Prostate gland (tissue), 2 donors: ENCODE data around the gene CCNI. TPM values are rescaled to one million over a fixed set of nuclear protein-coding genes. Genes with fewer than 3 reads are reported as not detected.
"Not testable (repeated sequence)": the region's sequence is repeated elsewhere in the genome, so short reads cannot be mapped to it uniquely, and the experiment has no call there.

ENCODE experiments used
- DNase-seq: peaks from one replicate; pipeline ENCODE4 v3.0.0-alpha.2; 2019; ENCODE audit warnings: low spot score
- H3K27ac ChIP-seq, 2 donors: fragments of 200-600 bp; sonication (generic); 2 replicates each; pipeline ENCODE4 v1.5.1; 2017 to 2019
- H3K27me3 ChIP-seq: fragments of 200-600 bp; sonication (generic); replicated peaks from 2 replicates; pipeline ENCODE4 v1.5.1; 2019; ENCODE audit not compliant: insufficient read depth
- H3K36me3 ChIP-seq, 2 donors: fragments of 200-600 bp; sonication (generic); 1 replicate in 1 of 2; 2 replicates in 1 of 2; pipeline versions ENCODE4 v1.5.1 to v1.8.1; 2017 to 2019
- H3K4me1 ChIP-seq: fragments of 200-600 bp; sonication (generic); replicated peaks from 2 replicates; pipeline ENCODE4 v1.5.1; 2019
- H3K4me3 ChIP-seq, 2 donors: fragments of 200-600 bp; sonication (generic); 2 replicates each; pipeline ENCODE4 v1.5.1; 2017 to 2019
- H3K9me3 ChIP-seq: fragments of 200-600 bp; sonication (generic); 2 replicates; pipeline ENCODE4 v1.5.1; 2017
- POLR2A ChIP-seq: fragments of 450-650 bp; IDR thresholded peaks from one replicate; pipeline ENCODE4 v1.6.1; 2016; ENCODE audit warnings: antibody characterized with exemption, mild to moderate bottlenecking
- POLR2AphosphoS5 ChIP-seq: sonication (generic); formaldehyde crosslinking; IDR thresholded peaks from one replicate; pipeline ENCODE4 v1.6.1; 2017; ENCODE audit warnings: antibody characterized with exemption
- WGBS: methylation state at CpG from one replicate; pipeline ENCODE4 v1.1.5; 2018; 5-methylcytosine and 5-hydroxymethylcytosine counted together
- intact Hi-C: fragments of 100-400 bp; cut with DNase I; formaldehyde crosslinking; loops from one replicate; pipeline ENCODE4 v1.14.2; 2022
- total RNA-seq, 2 donors: library from RNA; depleted of rRNA; stranded (reverse); fragments of >200 nt; gene quantifications; one replicate each; pipeline ENCODE4 v1.1.0, GENCODE V29; 2016
- TF ChIP-seq, protein P1 (sequence below), 4 experiments: fragments of 200-600 bp in 2 of 4; fragments of 450-650 bp in 2 of 4; sonication (generic) in 2 of 4; IDR thresholded peaks; 1 replicate in 3 of 4; 2 replicates in 1 of 4; pipeline ENCODE4 v1.5.1; 2016 to 2019; ENCODE audit warnings: antibody characterized with exemption in 4 of 4, mild to moderate bottlenecking in 2 of 4, moderate library complexity in 2 of 4

CCNI gene
- total RNA-seq, 2 donors from 2014 or later, result 274 to 367 TPM

DNA sequence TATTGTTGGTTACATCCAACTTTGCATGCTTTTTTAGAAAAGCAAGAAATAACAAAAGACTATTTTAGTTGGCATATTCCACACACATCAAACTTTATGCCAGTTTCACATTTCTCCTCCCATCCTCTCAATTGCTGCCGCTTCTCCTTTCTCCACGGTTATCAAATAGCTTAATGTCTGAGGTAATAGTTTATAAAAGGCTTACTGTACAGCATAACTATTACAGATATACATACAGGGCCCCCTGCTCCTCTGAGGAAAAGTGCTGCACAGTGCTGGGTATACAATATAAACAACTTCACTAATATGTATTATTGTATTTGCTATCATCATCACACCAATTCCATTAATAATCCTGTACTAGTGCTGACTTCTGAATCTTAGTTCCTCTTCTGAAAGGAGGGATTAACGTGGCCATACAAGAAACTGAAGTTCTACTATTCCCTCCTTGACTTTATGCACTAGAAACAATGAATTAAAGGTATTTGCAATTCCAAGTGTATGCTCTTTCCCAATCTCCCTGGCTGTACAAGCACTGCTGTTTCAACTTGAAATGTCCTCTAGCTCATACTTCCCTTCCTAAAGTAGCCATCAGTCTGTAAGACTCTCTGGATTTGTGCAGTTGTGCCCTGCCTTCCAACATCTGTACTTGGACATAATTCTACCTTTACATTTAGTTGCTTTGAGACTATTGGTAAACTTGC lies 2.5 kb downstream of the CCNI start:
- no peaks in the 10 kb centered on the region for H3K9me3 ChIP-seq
- WGBS, result 3% methylated on average over 3 of the region's 3 CpGs

GRCh38 chr4:77072195-77072753 lies 3.5 kb downstream of the CCNI start:
- Histone ChIP-seq H3K27me3 (no peaks in the 10 kb centered on the region), H3K27ac (peak overlapping the region; percentile 100), H3K4me1 (no peaks in the 10 kb centered on the region), H3K36me3 (no peaks in the 10 kb centered on the region), H3K9me3 (no peaks in the 10 kb centered on the region), H3K4me3 (no peak overlapping the region)
- 59% methylated on average over 5 of the region's 5 CpGs for WGBS
- TF ChIP-seq POLR2A (no peak), POLR2AphosphoS5 (no peak)
- TF ChIP-seq, protein P1, sequence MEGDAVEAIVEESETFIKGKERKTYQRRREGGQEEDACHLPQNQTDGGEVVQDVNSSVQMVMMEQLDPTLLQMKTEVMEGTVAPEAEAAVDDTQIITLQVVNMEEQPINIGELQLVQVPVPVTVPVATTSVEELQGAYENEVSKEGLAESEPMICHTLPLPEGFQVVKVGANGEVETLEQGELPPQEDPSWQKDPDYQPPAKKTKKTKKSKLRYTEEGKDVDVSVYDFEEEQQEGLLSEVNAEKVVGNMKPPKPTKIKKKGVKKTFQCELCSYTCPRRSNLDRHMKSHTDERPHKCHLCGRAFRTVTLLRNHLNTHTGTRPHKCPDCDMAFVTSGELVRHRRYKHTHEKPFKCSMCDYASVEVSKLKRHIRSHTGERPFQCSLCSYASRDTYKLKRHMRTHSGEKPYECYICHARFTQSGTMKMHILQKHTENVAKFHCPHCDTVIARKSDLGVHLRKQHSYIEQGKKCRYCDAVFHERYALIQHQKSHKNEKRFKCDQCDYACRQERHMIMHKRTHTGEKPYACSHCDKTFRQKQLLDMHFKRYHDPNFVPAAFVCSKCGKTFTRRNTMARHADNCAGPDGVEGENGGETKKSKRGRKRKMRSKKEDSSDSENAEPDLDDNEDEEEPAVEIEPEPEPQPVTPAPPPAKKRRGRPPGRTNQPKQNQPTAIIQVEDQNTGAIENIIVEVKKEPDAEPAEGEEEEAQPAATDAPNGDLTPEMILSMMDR (IDR thresholded peaks at IDR 0.05), result no peak
- intact Hi-C loops, result loop anchor here (10.0 kb wide), 1 partner anchor 117 kb away; no protein-coding TSS in a partner anchor
- DNase-seq, result no peak

More for the DNA sequence above, 2.5 kb downstream of the CCNI start:
- no peaks in the 10 kb centered on the region for H3K36me3 ChIP-seq
- no peaks in the 10 kb centered on the region for H3K4me1 ChIP-seq
- H3K27ac ChIP-seq, result peak overlapping the region; percentile 100
- no peak for DNase-seq
- no peaks in the 10 kb centered on the region for H3K27me3 ChIP-seq
- intact Hi-C loops, result loop anchor here (10.0 kb wide), 1 partner anchor 118 kb away; no protein-coding TSS in a partner anchor
- peak overlapping the region; percentile 98 to 100 for H3K4me3 ChIP-seq
- TF ChIP-seq POLR2AphosphoS5 (peak; percentile 22), POLR2A (no peak)
- TF ChIP-seq, protein P1 (IDR thresholded peaks at IDR 0.05), result no peak

- H3K36me3 ChIP-seq, H3K9me3 ChIP-seq, H3K4me1 ChIP-seq, H3K4me3 ChIP-seq, H3K27me3 ChIP-seq, intact Hi-C loops, DNase-seq: not testable (repeated sequence)
- peak overlapping the region in 1 of 2 donors; percentile 48 for H3K27ac ChIP-seq
- WGBS, result 31% methylated on average over 3 of the region's 3 CpGs
Observed at GRCh38 chr4:77069514-77069913, 6.3 kb downstream of the CCNI start.

- no peak overlapping the region for H3K27ac ChIP-seq
- WGBS, result 83% methylated on average over 1 of the region's 1 CpG
Observed at GRCh38 chr4:77065382-77065781, 10.4 kb downstream of the CCNI start.

DNA sequence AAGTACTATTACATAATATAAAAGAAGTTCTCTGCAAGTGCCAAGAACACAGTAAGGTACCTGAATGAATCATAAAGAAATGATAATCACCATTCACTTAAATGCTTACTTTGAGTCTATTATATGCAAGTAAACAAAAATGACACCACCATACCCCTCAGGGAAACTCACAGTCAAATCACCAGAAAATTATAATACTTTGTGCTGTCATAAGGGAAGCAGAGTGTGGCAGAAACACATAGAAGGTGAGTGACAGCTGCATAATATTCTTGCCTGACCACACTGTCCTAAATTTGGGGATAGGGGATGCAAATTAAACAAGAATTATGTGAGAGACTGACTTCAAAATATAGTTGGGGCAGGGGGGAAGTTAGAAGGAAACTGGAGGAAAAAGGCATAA lies 12.9 kb downstream of the CCNI start:
- peaks cover 4 to 6% of the 10 kb centered on the region in 2 donors for H3K36me3 ChIP-seq
- no peak overlapping the region for H3K4me3 ChIP-seq
- H3K27me3 ChIP-seq, result no peaks in the 10 kb centered on the region
- H3K4me1 ChIP-seq, result no peaks in the 10 kb centered on the region
- TF ChIP-seq POLR2A (no peak), POLR2AphosphoS5 (no peak)
- TF ChIP-seq, protein P1 (IDR thresholded peaks at IDR 0.05), result no peak
- no peak overlapping the region for H3K27ac ChIP-seq
- no peak for DNase-seq
- H3K9me3 ChIP-seq, result no peaks in the 10 kb centered on the region
- intact Hi-C loops, result no loop called here

More at GRCh38 chr4:77065382-77065781, 10.4 kb downstream of the CCNI start:
- H3K27me3 ChIP-seq, result no peaks in the 10 kb centered on the region
- DNase-seq, result no peak
- intact Hi-C loops, result no loop called here
- TF ChIP-seq, protein P1 (IDR thresholded peaks at IDR 0.05), result no peak
- TF ChIP-seq POLR2A, result no peak
- TF ChIP-seq POLR2AphosphoS5, result no peak
- peaks cover 4 to 6% of the 10 kb centered on the region in 2 donors for H3K36me3 ChIP-seq
- H3K9me3 ChIP-seq, result no peaks in the 10 kb centered on the region
- no peak overlapping the region for H3K4me3 ChIP-seq
- no peaks in the 10 kb centered on the region for H3K4me1 ChIP-seq
